Natural killer cell treated with Interleukin-12 subunit alpha and Interleukin-12 subunit beta and Interleukin-15 and Interleukin-18, amount 100 ng/mL, for 72 hours (primary cell): Measurements from ENCODE around the gene FAM131A. TPM values are rescaled to one million over a fixed set of nuclear protein-coding genes. Genes with fewer than 3 reads are reported as not detected.

Experiments used
- ATAC-seq, 2 donors: fragments of 150-1000 bp; cut with Tn5 transposase in 1 of 2; sonication (Bioruptor Pico), chemical (Tn5 transposase) in 1 of 2; 2 replicates each; pipeline ENCODE4 v1.10.0; 2021
- DNase-seq: peaks from one replicate; pipeline ENCODE4 v3.0.0; 2022; ENCODE audit warnings: low spot score
- H3K27ac Mint-ChIP-seq, 2 donors: 1 replicate in 1 of 2; 2 replicates in 1 of 2; pipeline ENCODE4 v1.8.0; 2022; ENCODE audit warnings: mixed read lengths in 2 of 2, mild to moderate bottlenecking in 1 of 2, moderate library complexity in 1 of 2
- H3K27me3 Mint-ChIP-seq, 2 donors: 1 replicate in 1 of 2; 2 replicates in 1 of 2; pipeline ENCODE4 v1.8.0; 2022; ENCODE audit warnings: mixed read lengths in 2 of 2
- H3K36me3 Mint-ChIP-seq: one replicate; pipeline ENCODE4 v1.8.0; 2022; ENCODE audit warnings: mixed read lengths
- H3K4me1 Mint-ChIP-seq, 2 donors: 1 replicate in 1 of 2; 2 replicates in 1 of 2; pipeline ENCODE4 v1.8.0; 2022; ENCODE audit warnings: low read depth in 2 of 2, mixed read lengths in 2 of 2, mild to moderate bottlenecking in 1 of 2
- H3K4me3 Mint-ChIP-seq: one replicate; pipeline ENCODE4 v1.8.0; 2022; ENCODE audit warnings: mixed read lengths
- H3K9me3 Mint-ChIP-seq: 2 replicates; pipeline ENCODE4 v1.8.0; 2022; ENCODE audit warnings: mixed read lengths
- total RNA-seq, 2 donors: library from RNA; stranded (reverse); gene quantifications; one replicate each; pipeline ENCODE4 v1.2.3, GENCODE V29; 2022

The FAM131A gene
- total RNA-seq, 2 donors from 2014 or later = 3.2 to 5.8 TPM

DNA sequence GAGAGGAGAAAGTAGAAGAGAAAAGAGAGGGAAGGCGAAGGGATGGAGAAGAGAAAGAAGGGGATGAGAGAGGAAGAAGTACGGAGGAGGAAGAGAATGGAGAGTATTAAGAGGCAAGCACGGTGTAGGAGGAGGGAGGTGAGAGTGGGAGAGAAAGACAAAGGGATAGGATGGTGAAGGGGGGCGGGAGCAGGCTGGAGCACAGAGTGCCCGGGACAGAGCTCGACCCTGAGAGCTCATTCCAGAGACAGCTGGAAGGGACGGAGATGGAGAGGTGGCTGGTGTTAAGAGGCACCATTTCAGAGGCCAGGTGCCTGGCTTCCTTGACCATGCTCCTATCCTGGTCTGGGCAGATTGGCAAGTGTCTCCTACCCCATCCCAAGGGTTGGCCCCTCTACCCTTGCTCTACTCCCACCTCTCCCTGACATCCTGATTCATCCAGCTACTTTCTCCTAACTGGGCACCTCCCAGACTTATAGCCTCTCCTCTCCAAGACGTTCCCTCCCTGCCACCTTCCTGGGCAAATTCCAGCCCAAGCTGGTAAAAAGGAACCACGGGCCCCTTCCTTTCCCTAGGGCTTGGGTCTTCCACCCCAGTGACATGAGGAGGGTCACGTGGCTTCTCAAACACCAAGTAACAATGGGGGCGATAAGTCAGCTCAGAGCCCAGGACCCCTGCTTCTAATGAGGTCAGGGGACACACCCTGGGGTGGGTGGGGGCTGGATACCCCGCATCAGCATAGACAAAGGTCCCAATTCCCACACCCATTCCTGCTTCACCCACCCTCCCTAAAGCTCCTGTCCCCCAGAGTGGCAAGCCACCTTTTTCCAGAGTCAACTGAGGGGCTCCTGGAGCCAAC lies 22.9 kb downstream of the FAM131A start:
- Mint-ChIP-seq H3K9me3 (no peaks in the 10 kb centered on the region), H3K27ac (no peak overlapping the region), H3K4me3 (peak overlapping the region; percentile 89), H3K36me3 (peaks cover 10% of the 10 kb centered on the region), H3K27me3 (no peaks in the 10 kb centered on the region), H3K4me1 (peaks cover 27 to 32% of the 10 kb centered on the region in 2 donors)
- DNase-seq = no peak
- no peak for ATAC-seq

DNA sequence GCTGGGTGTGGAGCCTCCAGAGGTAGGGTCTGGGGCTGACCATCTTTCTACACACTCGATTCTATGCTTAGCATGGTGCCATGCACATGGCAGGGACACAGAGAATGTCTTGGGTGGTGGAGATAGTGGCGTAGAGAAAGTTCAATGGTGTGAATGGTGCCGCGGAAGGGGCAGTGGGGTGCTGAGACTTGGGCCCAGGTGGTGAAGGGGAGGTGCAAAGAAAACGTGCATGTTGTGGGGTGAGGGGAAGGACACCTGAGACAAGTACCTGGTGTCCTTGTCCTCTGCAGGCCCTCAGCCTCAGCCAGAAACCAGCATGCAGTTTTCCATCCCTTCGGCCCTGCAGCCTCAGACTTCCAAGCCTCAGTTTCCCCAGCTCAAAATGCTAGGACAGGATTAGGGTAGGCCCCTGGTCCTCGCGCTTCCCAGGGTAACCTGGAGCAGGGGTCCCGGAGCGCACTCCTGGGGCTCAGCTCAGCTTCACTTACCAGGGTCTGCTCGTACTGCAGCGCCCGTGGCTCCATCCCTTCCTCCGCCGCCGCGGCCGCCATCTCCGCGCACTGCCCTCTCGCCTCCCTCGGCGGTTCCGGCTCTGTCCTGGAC lies 23.6 kb downstream of the FAM131A start:
- no peaks in the 10 kb centered on the region for H3K27me3 Mint-ChIP-seq
- H3K27ac Mint-ChIP-seq = no peak overlapping the region
- peaks cover 28 to 34% of the 10 kb centered on the region in 2 donors for H3K4me1 Mint-ChIP-seq
- peak in 1 of 2 donors; percentile 0 for ATAC-seq
- peak overlapping the region; percentile 89 for H3K4me3 Mint-ChIP-seq
- peaks cover 11% of the 10 kb centered on the region for H3K36me3 Mint-ChIP-seq
- no peak for DNase-seq
- no peaks in the 10 kb centered on the region for H3K9me3 Mint-ChIP-seq

DNA sequence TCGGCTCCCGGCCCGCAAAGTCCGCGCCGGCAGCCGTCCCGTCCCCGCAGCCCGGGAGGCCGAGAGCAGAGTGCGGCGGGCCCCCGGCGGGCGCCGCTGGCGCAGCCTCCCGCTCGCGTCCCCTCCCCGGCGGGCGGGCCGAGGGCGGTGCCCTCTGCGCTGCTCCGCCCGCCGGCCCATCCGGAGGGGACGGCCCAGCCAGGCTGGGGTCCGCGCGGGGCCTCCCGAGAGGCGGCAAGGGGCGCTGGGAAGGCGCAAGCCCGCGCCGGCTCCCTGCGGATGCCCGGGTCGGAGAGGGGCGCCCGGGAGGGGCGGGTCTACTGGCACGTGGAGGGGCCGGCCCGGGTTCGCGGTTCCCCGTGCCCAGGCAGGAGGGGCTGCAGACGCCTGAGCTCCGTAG lies 24.1 kb downstream of the FAM131A start, which contains the start of the genes CLCN2 and POLR2H:
Gene CLCN2, minus strand, starts transcription at position 74 of the 400 bp plus-strand sequence. CDS start 126 bp downstream, outside the sequence.
Gene POLR2H, plus strand, starts transcription at position 179 of the 400 bp plus-strand sequence. CDS start 1,783 bp downstream, outside the sequence.
- peak; percentile 78 for DNase-seq
- H3K9me3 Mint-ChIP-seq = no peaks in the 10 kb centered on the region
- H3K27ac Mint-ChIP-seq = peak within 1 kb of the TSS; percentile 94 to 99
- peaks cover 28 to 34% of the 10 kb centered on the region in 2 donors for H3K4me1 Mint-ChIP-seq
- peak; percentile 67 to 72 for ATAC-seq
- no peaks in the 10 kb centered on the region for H3K27me3 Mint-ChIP-seq
- peaks cover 12% of the 10 kb centered on the region for H3K36me3 Mint-ChIP-seq
- H3K4me3 Mint-ChIP-seq = peak within 1 kb of the TSS; percentile 98

GRCh38 chr3:184361932-184362667 lies 24.7 kb downstream of the FAM131A start:
- ATAC-seq (peak; percentile 8 to 17), DNase-seq (no peak)
- H3K4me1 Mint-ChIP-seq = peaks cover 33 to 40% of the 10 kb centered on the region in 2 donors
- H3K27me3 Mint-ChIP-seq = no peaks in the 10 kb centered on the region
- H3K27ac Mint-ChIP-seq = peak overlapping the region; percentile 94 to 99
- H3K4me3 Mint-ChIP-seq = peak overlapping the region; percentile 98
- no peaks in the 10 kb centered on the region for H3K9me3 Mint-ChIP-seq
- peaks cover 17% of the 10 kb centered on the region for H3K36me3 Mint-ChIP-seq

- ATAC-seq = peak; percentile 89 to 93
- H3K9me3 Mint-ChIP-seq = no peaks in the 10 kb centered on the region
- H3K27ac Mint-ChIP-seq = peak overlapping the region; percentile 94 to 99
- no peaks in the 10 kb centered on the region for H3K27me3 Mint-ChIP-seq
- peaks cover 25% of the 10 kb centered on the region for H3K36me3 Mint-ChIP-seq
- peak; percentile 99 for DNase-seq
- H3K4me3 Mint-ChIP-seq = peak overlapping the region; percentile 98
- peaks cover 37 to 40% of the 10 kb centered on the region in 2 donors for H3K4me1 Mint-ChIP-seq
These were observed 25.5 kb downstream of the FAM131A start for GRCh38 chr3:184362668-184363546.

DNA sequence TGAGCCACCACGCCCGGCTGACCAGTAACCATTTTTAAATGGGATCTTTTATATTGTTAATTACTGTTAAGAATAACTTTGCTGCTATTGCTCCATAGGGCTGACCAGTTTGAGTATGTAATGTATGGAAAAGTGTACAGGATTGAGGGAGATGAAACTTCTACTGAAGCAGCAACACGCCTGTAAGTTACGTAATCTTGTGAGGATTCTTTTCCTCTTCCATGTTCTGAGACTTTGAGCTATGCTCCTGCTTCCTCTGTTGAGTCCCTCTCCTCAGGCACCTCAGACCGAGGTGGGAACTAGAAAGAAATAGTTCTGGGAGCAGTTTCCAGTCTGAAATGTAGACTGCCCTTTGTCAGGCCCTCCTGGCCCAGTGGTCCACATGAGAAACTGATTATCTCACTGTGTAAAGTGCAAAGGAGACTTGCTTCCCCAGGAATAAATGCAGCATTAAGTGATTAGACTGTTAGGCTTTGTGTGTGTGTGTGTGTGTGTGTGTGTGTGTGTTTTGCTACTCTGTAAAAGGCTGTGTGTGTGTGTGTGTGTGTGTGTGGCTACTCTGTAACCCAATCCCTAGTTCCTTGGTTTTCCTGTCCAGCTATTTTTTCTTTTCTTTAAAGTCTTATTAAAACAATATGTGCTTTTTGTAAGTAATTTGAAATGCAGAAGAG lies 29.4 kb downstream of the FAM131A start:
- Mint-ChIP-seq H3K27me3 (no peaks in the 10 kb centered on the region), H3K9me3 (no peaks in the 10 kb centered on the region), H3K4me3 (no peak overlapping the region), H3K36me3 (peaks cover 41% of the 10 kb centered on the region), H3K4me1 (peaks cover 33 to 34% of the 10 kb centered on the region in 2 donors), H3K27ac (peak overlapping the region in 1 of 2 donors; percentile 14)
- DNase-seq (no peak), ATAC-seq (no peak)

GRCh38 chr3:184368116-184368515 lies 30.7 kb downstream of the FAM131A start:
- peaks cover 27 to 28% of the 10 kb centered on the region in 2 donors for H3K4me1 Mint-ChIP-seq
- peaks cover 41% of the 10 kb centered on the region for H3K36me3 Mint-ChIP-seq
- DNase-seq (no peak), ATAC-seq (no peak)
- no peaks in the 10 kb centered on the region for H3K9me3 Mint-ChIP-seq
- H3K27ac Mint-ChIP-seq = no peak overlapping the region
- H3K27me3 Mint-ChIP-seq = no peaks in the 10 kb centered on the region
- H3K4me3 Mint-ChIP-seq = no peak overlapping the region

DNA sequence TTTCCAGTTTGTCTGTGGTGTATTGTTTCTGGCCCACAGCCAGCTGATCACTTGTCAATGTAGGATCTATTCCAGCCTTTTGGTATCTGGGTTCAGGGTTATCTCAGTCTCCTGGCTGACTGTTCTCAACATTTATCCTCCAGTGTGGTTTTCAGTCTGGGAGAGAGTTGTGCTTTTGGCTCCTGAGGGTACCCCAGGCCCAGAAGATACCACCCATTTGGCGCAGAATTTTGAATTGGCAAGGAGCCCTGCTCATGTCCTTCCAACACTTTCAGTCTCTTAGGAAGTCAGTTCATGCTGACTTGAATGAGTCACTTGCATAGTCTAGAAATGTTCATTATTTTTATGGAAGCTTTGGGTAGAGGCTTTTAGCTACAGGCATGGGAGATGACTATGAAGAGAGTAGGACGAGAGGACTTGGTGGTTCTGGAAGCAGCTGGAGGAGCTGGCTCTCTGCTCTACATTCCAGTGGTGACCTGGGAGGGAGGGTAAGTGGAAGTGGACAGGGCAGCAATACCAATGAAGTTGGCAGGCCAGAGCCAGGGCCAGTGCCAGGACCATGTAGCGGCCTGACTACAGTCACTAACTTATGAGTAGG lies 31.3 kb downstream of the FAM131A start:
- ATAC-seq = no peak

DNA sequence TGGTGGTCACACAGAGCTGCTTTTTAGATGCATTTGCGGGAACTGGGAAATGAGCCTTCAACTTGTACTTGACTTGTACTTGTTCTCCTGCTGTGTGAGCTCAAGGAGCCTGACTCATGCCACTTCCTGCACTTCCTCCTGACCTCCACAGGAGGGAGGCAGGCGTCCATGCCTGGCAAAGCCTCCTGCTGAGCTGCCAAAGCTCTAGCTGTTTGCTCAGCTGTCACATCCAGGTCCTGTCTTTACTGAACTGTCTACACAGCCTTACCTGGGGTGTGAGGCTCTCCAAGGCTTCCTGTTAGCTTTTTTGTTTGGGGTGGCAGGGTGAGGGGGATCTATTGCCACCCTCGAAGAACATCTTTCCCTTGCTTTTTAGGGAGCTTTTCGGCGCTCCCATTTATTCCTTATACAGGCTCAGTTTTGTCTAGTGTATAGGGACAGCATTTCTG lies 34.2 kb downstream of the FAM131A start:
- Mint-ChIP-seq H3K4me3 (no peak overlapping the region), H3K27me3 (peaks cover 14 to 16% of the 10 kb centered on the region in 2 donors), H3K27ac (peak overlapping the region in 1 of 2 donors; percentile 34), H3K4me1 (peaks cover 6 to 12% of the 10 kb centered on the region in 2 donors), H3K9me3 (no peaks in the 10 kb centered on the region), H3K36me3 (peaks cover 29% of the 10 kb centered on the region)
- DNase-seq (no peak), ATAC-seq (peak; percentile 70 to 82)

More for the DNA sequence above, 31.3 kb downstream of the FAM131A start:
- Mint-ChIP-seq H3K27ac (peak overlapping the region in 1 of 2 donors; percentile 45), H3K4me1 (peaks cover 21 to 25% of the 10 kb centered on the region in 2 donors), H3K9me3 (no peaks in the 10 kb centered on the region), H3K36me3 (peaks cover 41% of the 10 kb centered on the region), H3K27me3 (no peaks in the 10 kb centered on the region), H3K4me3 (no peak overlapping the region)
- DNase-seq = no peak

GRCh38 chr3:184372296-184372821 lies 35.0 kb downstream of the FAM131A start:
- no peak overlapping the region for H3K27ac Mint-ChIP-seq
- ATAC-seq (no peak), DNase-seq (no peak)
- H3K4me3 Mint-ChIP-seq = no peak overlapping the region
- H3K4me1 Mint-ChIP-seq = peaks cover 0 to 7% of the 10 kb centered on the region in 2 donors
- H3K36me3 Mint-ChIP-seq = peaks cover 22% of the 10 kb centered on the region
- H3K9me3 Mint-ChIP-seq = no peaks in the 10 kb centered on the region
- peaks cover 20 to 24% of the 10 kb centered on the region in 2 donors for H3K27me3 Mint-ChIP-seq

DNA sequence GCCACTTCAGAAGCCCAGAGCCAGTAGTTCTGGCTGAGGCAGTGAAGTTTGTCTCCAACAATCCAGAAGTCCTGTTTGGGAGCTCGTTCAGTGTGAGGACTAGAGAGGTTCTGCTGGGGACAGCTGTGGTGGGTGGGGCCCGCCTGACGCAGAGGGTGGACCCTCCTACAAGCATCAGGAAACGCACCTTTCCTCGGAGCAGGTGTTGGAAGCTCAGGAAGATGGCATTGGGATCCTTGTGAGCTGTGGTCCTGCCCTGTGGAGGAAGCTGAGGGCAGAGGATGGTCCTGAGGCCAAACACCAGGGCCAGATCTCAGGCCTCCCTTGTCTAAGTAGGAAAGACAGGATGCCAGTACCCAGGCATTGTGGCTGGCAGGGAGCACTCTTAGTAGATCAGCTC lies 35.5 kb downstream of the FAM131A start:
- H3K27ac Mint-ChIP-seq = no peak overlapping the region
- peaks cover 25 to 29% of the 10 kb centered on the region in 2 donors for H3K27me3 Mint-ChIP-seq
- no peak for ATAC-seq
- H3K4me1 Mint-ChIP-seq = peaks cover 0 to 8% of the 10 kb centered on the region in 2 donors
- no peak overlapping the region for H3K4me3 Mint-ChIP-seq
- no peak for DNase-seq
- H3K9me3 Mint-ChIP-seq = no peaks in the 10 kb centered on the region
- H3K36me3 Mint-ChIP-seq = peaks cover 16% of the 10 kb centered on the region

DNA sequence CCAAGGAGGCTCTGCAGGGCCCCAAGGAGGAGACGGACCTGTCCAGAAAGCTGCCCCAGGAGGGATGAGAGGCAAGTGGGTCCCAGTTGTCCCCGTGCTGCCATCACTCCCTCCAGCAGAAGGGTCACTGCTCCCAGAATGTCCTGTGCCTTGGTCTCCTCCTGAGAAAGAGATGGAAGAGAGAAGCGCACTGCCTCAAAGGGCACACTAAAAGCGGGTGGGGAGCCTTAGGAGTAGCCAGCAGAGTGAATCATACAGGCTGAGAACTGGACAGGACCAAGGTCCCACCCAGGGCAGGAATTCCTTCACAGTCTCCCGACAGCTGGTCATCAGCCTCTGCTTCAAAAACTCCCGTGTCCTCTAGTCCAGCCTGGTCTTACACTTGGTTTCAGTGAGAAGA lies 36.0 kb downstream of the FAM131A start:
- ATAC-seq = no peak
- H3K36me3 Mint-ChIP-seq = peaks cover 13% of the 10 kb centered on the region
- DNase-seq = no peak
- H3K27me3 Mint-ChIP-seq = peaks cover 29 to 34% of the 10 kb centered on the region in 2 donors
- peaks cover 0 to 6% of the 10 kb centered on the region in 2 donors for H3K4me1 Mint-ChIP-seq
- H3K4me3 Mint-ChIP-seq = no peak overlapping the region
- no peak overlapping the region for H3K27ac Mint-ChIP-seq
- H3K9me3 Mint-ChIP-seq = no peaks in the 10 kb centered on the region
